Neural cell (in vitro differentiated cells): ENCODE measurements around the gene CTSE. TPM values are rescaled to one million over a fixed set of nuclear protein-coding genes. Genes with fewer than 3 reads are reported as not detected.

Source experiments
- H2AFZ ChIP-seq: fragments of 200-600, 300-800 bp; sonication (generic), shearing (Covaris generic); 2 replicates; pipeline ENCODE4 v1.6.0; 2014; ENCODE audit warnings: low read depth, mild to moderate bottlenecking, antibody characterized with exemption, low read length, moderate library complexity
- H3F3A ChIP-seq: fragments of 200-600 bp; shearing (Covaris generic); 2 replicates; pipeline ENCODE4 v1.6.1; 2016; ENCODE audit warnings: mild to moderate bottlenecking, moderate library complexity, mixed read lengths, antibody characterized with exemption, low read length; ENCODE audit not compliant: insufficient read depth, poor library complexity, severe bottlenecking
- H3K27ac ChIP-seq: fragments of 200-600, 300-800 bp; sonication (generic), shearing (Covaris generic); 2 replicates; pipeline ENCODE4 v1.5.1; 2014; ENCODE audit warnings: mild to moderate bottlenecking, low read length, moderate library complexity
- H3K27me3 ChIP-seq: fragments of 300-800, 200-600 bp; sonication (generic), shearing (Covaris generic); 2 replicates; pipeline ENCODE4 v1.6.0; 2014; ENCODE audit warnings: mild to moderate bottlenecking, low read depth, low read length, moderate library complexity; ENCODE audit not compliant: insufficient read depth
- H3K36me3 ChIP-seq: fragments of 300-800, 200-600 bp; sonication (generic), shearing (Covaris generic); 2 replicates; pipeline ENCODE4 v1.5.1; 2014; ENCODE audit warnings: mild to moderate bottlenecking, antibody characterized with exemption, low read length, moderate library complexity; ENCODE audit not compliant: insufficient read depth
- H3K4me2 ChIP-seq: fragments of 300-800, 200-600 bp; sonication (generic), shearing (Covaris generic); 2 replicates; pipeline ENCODE4 v1.6.0; 2014; ENCODE audit warnings: mild to moderate bottlenecking, low read length
- H3K4me3 ChIP-seq: fragments of 300-800, 200-600 bp; sonication (generic), shearing (Covaris generic); 2 replicates; pipeline ENCODE4 v1.5.1; 2014; ENCODE audit warnings: mild to moderate bottlenecking, low read length, moderate library complexity
- H3K79me2 ChIP-seq: fragments of 200-600 bp; shearing (Covaris generic); replicated peaks from 2 replicates; pipeline ENCODE4 v1.6.0; 2014; ENCODE audit warnings: mild to moderate bottlenecking, low read length, moderate library complexity; ENCODE audit not compliant: insufficient read depth
- H3K9ac ChIP-seq: fragments of 300-800, 200-600 bp; sonication (generic), shearing (Covaris generic); 2 replicates; pipeline ENCODE4 v1.6.1; 2016; ENCODE audit warnings: mild to moderate bottlenecking, low read length, mixed read lengths
- H3K9me2 ChIP-seq: fragments of 200-600 bp; shearing (Covaris generic); 2 replicates; pipeline ENCODE4 v1.6.1; 2016; ENCODE audit warnings: mild to moderate bottlenecking, low read length, mixed read lengths; ENCODE audit not compliant: insufficient read depth
- H3K9me3 ChIP-seq: fragments of 200-600, 300-800 bp; sonication (generic), shearing (Covaris generic); 2 replicates; pipeline ENCODE4 v1.6.1; 2016; ENCODE audit warnings: mild to moderate bottlenecking, mixed run types, low read length, moderate library complexity, mixed read lengths
- H4K20me1 ChIP-seq: fragments of 200-600 bp; shearing (Covaris generic); 2 replicates; pipeline ENCODE4 v1.6.1; 2016; ENCODE audit warnings: mild to moderate bottlenecking, mixed run types; ENCODE audit not compliant: insufficient read depth
- EP300 ChIP-seq: fragments of 450-650 bp; conservative IDR thresholded peaks from 2 replicates; pipeline ENCODE4 v1.6.1; 2014; ENCODE audit warnings: antibody characterized with exemption, mild to moderate bottlenecking, moderate library complexity; ENCODE audit not compliant: poor library complexity, severe bottlenecking
- EZH2 ChIP-seq: fragments of 200-600, 300-800 bp; shearing (Covaris generic), sonication (generic); IDR thresholded peaks from 2 replicates; pipeline ENCODE4 v1.6.1; 2014; ENCODE audit warnings: antibody characterized with exemption, low read length, borderline replicate concordance, mild to moderate bottlenecking; ENCODE audit not compliant: insufficient read depth, poor library complexity, severe bottlenecking
- MXI1 ChIP-seq: fragments of 450-650 bp; conservative IDR thresholded peaks from 2 replicates; pipeline ENCODE4 v1.6.1; 2014; ENCODE audit warnings: antibody characterized with exemption, mild to moderate bottlenecking; ENCODE audit not compliant: poor library complexity, severe bottlenecking
- POLR2AphosphoS5 ChIP-seq: IDR thresholded peaks from 2 replicates; pipeline ENCODE4 v1.6.1; 2012
- RAD21 ChIP-seq: fragments of 450-650 bp; conservative IDR thresholded peaks from 2 replicates; pipeline ENCODE4 v1.6.1; 2014; ENCODE audit warnings: antibody characterized with exemption, mild to moderate bottlenecking, moderate library complexity
- SMC3 ChIP-seq: fragments of 450-650 bp; conservative IDR thresholded peaks from 2 replicates; pipeline ENCODE4 v1.6.1; 2014; ENCODE audit warnings: antibody characterized with exemption, mild to moderate bottlenecking, moderate library complexity; ENCODE audit not compliant: poor library complexity
- TAF1 ChIP-seq: IDR thresholded peaks from 2 replicates; pipeline ENCODE4 v1.6.1; 2012; ENCODE audit warnings: low read depth
- polyA plus RNA-seq: library from polyadenylated mRNA; depleted of rRNA; stranded (reverse); fragments of >200 nt; gene quantifications from 2 replicates; pipeline ENCODE4 v1.2.3, GENCODE V29; 2014
- TF ChIP-seq, protein P1 (sequence below): fragments of 450-650 bp; IDR thresholded peaks from 2 replicates; pipeline ENCODE4 v1.5.1; 2014; ENCODE audit warnings: antibody characterized with exemption, mild to moderate bottlenecking, moderate library complexity; ENCODE audit not compliant: poor library complexity, severe bottlenecking
- TF ChIP-seq, protein P2 (sequence below): IDR thresholded peaks from 2 replicates; pipeline ENCODE4 v1.6.1; 2012; ENCODE audit warnings: borderline replicate concordance

CTSE gene
- polyA plus RNA-seq, 1 donor from 2014 or later, result not detected

DNA sequence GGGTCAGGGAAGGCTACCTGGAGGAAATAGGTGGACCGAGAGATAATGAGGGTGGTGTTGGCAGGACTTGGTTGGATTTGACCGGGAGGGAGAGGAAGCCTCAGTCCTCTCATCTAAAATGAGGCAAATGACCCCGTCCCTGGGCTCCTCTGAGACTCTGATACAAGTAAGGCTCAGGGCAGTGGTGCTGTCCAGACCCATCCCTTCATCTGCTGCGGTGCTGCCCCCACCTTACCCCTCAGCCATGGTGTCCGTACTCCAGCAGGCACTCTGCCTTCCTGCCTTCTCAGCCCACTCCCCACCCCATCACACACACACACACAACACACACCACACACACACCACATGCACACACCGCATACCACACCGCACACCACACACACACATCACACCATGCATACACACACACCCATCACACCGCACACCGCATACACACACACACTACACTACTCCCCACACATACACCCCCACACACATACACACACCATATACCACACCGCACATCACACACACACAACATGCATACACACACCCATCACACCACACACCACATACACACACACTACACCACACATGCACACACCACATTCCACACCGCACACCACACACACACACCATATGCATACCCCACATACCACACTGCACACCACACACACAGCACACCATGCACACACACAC lies 51.1 kb downstream of the CTSE start:
- no peaks in the 10 kb centered on the region for H3K79me2 ChIP-seq
- no peak overlapping the region for H3K4me2 ChIP-seq
- H3K9me2 ChIP-seq, result no peaks in the 10 kb centered on the region
- no peak overlapping the region for H3K9ac ChIP-seq
- no peaks in the 10 kb centered on the region for H3F3A ChIP-seq
- no peak overlapping the region for H2AFZ ChIP-seq
- no peaks in the 10 kb centered on the region for H3K36me3 ChIP-seq
- no peak overlapping the region for H3K27ac ChIP-seq
- no peaks in the 10 kb centered on the region for H3K9me3 ChIP-seq
- H3K4me3 ChIP-seq, result no peak overlapping the region
- TF ChIP-seq POLR2AphosphoS5, result no peak
- no peak for TF ChIP-seq EP300
- TF ChIP-seq SMC3, result no peak
- TF ChIP-seq EZH2, result no peak
- TF ChIP-seq MXI1, result no peak
- TF ChIP-seq, protein P1, sequence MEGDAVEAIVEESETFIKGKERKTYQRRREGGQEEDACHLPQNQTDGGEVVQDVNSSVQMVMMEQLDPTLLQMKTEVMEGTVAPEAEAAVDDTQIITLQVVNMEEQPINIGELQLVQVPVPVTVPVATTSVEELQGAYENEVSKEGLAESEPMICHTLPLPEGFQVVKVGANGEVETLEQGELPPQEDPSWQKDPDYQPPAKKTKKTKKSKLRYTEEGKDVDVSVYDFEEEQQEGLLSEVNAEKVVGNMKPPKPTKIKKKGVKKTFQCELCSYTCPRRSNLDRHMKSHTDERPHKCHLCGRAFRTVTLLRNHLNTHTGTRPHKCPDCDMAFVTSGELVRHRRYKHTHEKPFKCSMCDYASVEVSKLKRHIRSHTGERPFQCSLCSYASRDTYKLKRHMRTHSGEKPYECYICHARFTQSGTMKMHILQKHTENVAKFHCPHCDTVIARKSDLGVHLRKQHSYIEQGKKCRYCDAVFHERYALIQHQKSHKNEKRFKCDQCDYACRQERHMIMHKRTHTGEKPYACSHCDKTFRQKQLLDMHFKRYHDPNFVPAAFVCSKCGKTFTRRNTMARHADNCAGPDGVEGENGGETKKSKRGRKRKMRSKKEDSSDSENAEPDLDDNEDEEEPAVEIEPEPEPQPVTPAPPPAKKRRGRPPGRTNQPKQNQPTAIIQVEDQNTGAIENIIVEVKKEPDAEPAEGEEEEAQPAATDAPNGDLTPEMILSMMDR, result no peak
- no peak for TF ChIP-seq TAF1
- no peak for TF ChIP-seq RAD21
- TF ChIP-seq, protein P2, sequence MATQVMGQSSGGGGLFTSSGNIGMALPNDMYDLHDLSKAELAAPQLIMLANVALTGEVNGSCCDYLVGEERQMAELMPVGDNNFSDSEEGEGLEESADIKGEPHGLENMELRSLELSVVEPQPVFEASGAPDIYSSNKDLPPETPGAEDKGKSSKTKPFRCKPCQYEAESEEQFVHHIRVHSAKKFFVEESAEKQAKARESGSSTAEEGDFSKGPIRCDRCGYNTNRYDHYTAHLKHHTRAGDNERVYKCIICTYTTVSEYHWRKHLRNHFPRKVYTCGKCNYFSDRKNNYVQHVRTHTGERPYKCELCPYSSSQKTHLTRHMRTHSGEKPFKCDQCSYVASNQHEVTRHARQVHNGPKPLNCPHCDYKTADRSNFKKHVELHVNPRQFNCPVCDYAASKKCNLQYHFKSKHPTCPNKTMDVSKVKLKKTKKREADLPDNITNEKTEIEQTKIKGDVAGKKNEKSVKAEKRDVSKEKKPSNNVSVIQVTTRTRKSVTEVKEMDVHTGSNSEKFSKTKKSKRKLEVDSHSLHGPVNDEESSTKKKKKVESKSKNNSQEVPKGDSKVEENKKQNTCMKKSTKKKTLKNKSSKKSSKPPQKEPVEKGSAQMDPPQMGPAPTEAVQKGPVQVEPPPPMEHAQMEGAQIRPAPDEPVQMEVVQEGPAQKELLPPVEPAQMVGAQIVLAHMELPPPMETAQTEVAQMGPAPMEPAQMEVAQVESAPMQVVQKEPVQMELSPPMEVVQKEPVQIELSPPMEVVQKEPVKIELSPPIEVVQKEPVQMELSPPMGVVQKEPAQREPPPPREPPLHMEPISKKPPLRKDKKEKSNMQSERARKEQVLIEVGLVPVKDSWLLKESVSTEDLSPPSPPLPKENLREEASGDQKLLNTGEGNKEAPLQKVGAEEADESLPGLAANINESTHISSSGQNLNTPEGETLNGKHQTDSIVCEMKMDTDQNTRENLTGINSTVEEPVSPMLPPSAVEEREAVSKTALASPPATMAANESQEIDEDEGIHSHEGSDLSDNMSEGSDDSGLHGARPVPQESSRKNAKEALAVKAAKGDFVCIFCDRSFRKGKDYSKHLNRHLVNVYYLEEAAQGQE, result no peak
- no peaks in the 10 kb centered on the region for H3K27me3 ChIP-seq
- no peaks in the 10 kb centered on the region for H4K20me1 ChIP-seq

DNA sequence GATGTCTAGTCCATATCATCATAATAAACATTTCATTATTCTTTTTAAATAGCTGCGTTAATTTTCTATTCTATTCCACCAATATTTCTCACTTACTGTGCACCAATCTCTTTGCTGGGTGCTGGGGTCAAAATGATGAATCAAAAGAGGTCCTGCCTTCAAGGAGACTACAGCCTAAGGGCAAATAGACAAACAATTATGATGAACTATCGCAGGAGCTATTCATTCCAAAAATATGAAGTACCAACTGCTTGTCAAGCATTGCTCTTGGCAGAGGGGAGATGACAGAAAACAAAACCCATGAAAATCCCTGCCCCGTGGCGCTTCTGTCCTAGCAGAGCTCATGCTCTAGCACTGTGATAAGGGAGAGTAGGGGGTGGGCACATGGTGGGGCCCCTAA lies 51.6 kb downstream of the CTSE start:
- H3F3A ChIP-seq, result no peaks in the 10 kb centered on the region
- TF ChIP-seq EP300 (no peak), RAD21 (no peak), POLR2AphosphoS5 (no peak), SMC3 (no peak), EZH2 (no peak), MXI1 (no peak), TAF1 (no peak)
- TF ChIP-seq, protein P1, result no peak
- TF ChIP-seq, protein P2, result no peak
- H3K9me3 ChIP-seq, result no peaks in the 10 kb centered on the region
- H3K9ac ChIP-seq, result no peak overlapping the region
- no peaks in the 10 kb centered on the region for H3K9me2 ChIP-seq
- no peaks in the 10 kb centered on the region for H4K20me1 ChIP-seq
- H3K36me3 ChIP-seq, result no peaks in the 10 kb centered on the region
- no peaks in the 10 kb centered on the region for H3K27me3 ChIP-seq
- H3K79me2 ChIP-seq, result no peaks in the 10 kb centered on the region
- H3K4me3 ChIP-seq, result no peak overlapping the region
- no peak overlapping the region for H3K4me2 ChIP-seq
- no peak overlapping the region for H3K27ac ChIP-seq
- H2AFZ ChIP-seq, result no peak overlapping the region
